Measurements from ENCODE around the gene PRKN.

DNA sequence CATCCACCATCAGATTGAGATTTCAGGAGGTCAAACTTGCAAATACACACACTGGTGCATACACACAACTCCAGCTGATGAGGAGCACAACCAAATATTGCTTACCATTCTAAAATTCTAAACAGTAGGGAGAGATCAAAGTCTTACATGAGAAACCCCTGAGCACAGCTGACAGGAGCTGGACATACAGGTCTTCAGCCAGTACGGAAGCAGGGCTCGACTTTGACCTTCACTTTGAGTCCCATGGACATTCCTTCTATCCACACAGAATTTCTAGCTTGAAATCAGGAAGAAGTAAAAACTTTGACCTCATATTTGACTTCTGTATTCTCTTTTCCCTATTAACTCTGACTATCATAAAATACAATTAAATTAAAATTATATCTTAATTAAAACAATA lies 90.2 kb downstream of the PRKN start:
- TF ChIP-seq, protein P1, sequence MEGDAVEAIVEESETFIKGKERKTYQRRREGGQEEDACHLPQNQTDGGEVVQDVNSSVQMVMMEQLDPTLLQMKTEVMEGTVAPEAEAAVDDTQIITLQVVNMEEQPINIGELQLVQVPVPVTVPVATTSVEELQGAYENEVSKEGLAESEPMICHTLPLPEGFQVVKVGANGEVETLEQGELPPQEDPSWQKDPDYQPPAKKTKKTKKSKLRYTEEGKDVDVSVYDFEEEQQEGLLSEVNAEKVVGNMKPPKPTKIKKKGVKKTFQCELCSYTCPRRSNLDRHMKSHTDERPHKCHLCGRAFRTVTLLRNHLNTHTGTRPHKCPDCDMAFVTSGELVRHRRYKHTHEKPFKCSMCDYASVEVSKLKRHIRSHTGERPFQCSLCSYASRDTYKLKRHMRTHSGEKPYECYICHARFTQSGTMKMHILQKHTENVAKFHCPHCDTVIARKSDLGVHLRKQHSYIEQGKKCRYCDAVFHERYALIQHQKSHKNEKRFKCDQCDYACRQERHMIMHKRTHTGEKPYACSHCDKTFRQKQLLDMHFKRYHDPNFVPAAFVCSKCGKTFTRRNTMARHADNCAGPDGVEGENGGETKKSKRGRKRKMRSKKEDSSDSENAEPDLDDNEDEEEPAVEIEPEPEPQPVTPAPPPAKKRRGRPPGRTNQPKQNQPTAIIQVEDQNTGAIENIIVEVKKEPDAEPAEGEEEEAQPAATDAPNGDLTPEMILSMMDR (conservative IDR thresholded peaks at IDR 0.05; ENCODE audit: low read depth in 2 of 2): no peak
- TF ChIP-seq POLR2AphosphoS5 (IDR thresholded peaks at IDR 0.05; ENCODE audit: low read depth) (no peak), CREB1 (CRISPR knock-in tag; IDR thresholded peaks at IDR 0.05; ENCODE audit: low read depth) (no peak), EZH2 (IDR thresholded peaks at IDR 0.05; ENCODE audit: low read depth, unreplicated experiment) (no peak)

Data from GM23338 (cell line).